WTC11 (cell line): ENCODE data around the gene RPP40. TPM values are rescaled to one million over a fixed set of nuclear protein-coding genes. Genes with fewer than 3 reads are reported as not detected.

Experiments used
- ATAC-seq: fragments of 200-7000 bp; cut with Tn5 transposase; 2 replicates; pipeline ENCODE4 v1.10.0; 2021; ENCODE audit warnings: mild to moderate bottlenecking, moderate library complexity
- CTCF ChIA-PET: fragments of 300-600 bp; sonication (Branson Sonifier 250); formaldehyde crosslinking; loops from one replicate; lab custom pipeline; 2021; ENCODE audit warnings: antibody characterized with exemption; lab: Charles Lee
- POLR2A ChIA-PET: fragments of 350-600 bp; sonication (Branson Sonifier 250); formaldehyde crosslinking; loops from one replicate; lab custom pipeline; 2021; ENCODE audit warnings: antibody characterized with exemption; lab: Charles Lee
- DNase-seq: peaks from one replicate; pipeline ENCODE4 v3.0.0; 2021; ENCODE audit warnings: low spot score
- H3K27ac Mint-ChIP-seq: 2 replicates; pipeline ENCODE4 v1.8.0; 2021; ENCODE audit warnings: mixed read lengths
- H3K27me3 Mint-ChIP-seq: 2 replicates; pipeline ENCODE4 v1.8.0; 2021; ENCODE audit warnings: low read depth, mild to moderate bottlenecking, moderate library complexity, mixed read lengths
- H3K36me3 Mint-ChIP-seq: 2 replicates; pipeline ENCODE4 v1.8.0; 2021; ENCODE audit warnings: mixed read lengths
- H3K4me1 Mint-ChIP-seq: 2 replicates; pipeline ENCODE4 v1.8.0; 2022; ENCODE audit warnings: mixed read lengths
- H3K4me3 Mint-ChIP-seq: 2 replicates; pipeline ENCODE4 v1.8.0; 2021; ENCODE audit warnings: mild to moderate bottlenecking, moderate library complexity, mixed read lengths
- H3K9me3 Mint-ChIP-seq: 2 replicates; pipeline ENCODE4 v1.8.0; 2021; ENCODE audit warnings: mixed read lengths
- ATF2 ChIP-seq: sonication (generic); formaldehyde crosslinking; IDR thresholded peaks from 2 replicates; pipeline ENCODE4 v1.8.1; 2022; ENCODE audit warnings: low read depth, missing genetic modification reagents, borderline replicate concordance
- ELF4 ChIP-seq: sonication (generic); formaldehyde crosslinking; IDR thresholded peaks from 2 replicates; pipeline ENCODE4 v1.8.1; 2022; ENCODE audit warnings: low read depth, mild to moderate bottlenecking, moderate library complexity, missing genetic modification reagents
- ETV6 ChIP-seq: sonication (generic); formaldehyde crosslinking; IDR thresholded peaks from 2 replicates; pipeline ENCODE4 v1.8.1; 2022; ENCODE audit warnings: mild to moderate bottlenecking, missing genetic modification reagents
- FOXP1 ChIP-seq: sonication (generic); formaldehyde crosslinking; IDR thresholded peaks from 2 replicates; pipeline ENCODE4 v1.8.0; 2022; ENCODE audit warnings: missing genetic modification reagents, mild to moderate bottlenecking, moderate library complexity, borderline replicate concordance
- JUN ChIP-seq: sonication (generic); formaldehyde crosslinking; IDR thresholded peaks from 2 replicates; pipeline ENCODE4 v1.8.0; 2023; ENCODE audit warnings: mild to moderate bottlenecking, missing genetic modification reagents
- MLX ChIP-seq: sonication (generic); formaldehyde crosslinking; IDR thresholded peaks from 2 replicates; pipeline ENCODE4 v1.8.1; 2023; ENCODE audit warnings: mild to moderate bottlenecking, missing genetic modification reagents, moderate library complexity
- OVOL2 ChIP-seq: fragments of 250-450 bp; sonication (Bioruptor Pico); IDR thresholded peaks from 2 replicates; pipeline ENCODE4 v1.9.0; 2021; ENCODE audit warnings: mild to moderate bottlenecking, borderline replicate concordance
- PREB ChIP-seq: sonication (generic); formaldehyde crosslinking; IDR thresholded peaks from 2 replicates; pipeline ENCODE4 v1.8.1; 2022; ENCODE audit warnings: mild to moderate bottlenecking, missing genetic modification reagents, moderate library complexity, borderline replicate concordance
- RORB ChIP-seq: fragments of 250-450 bp; sonication (Bioruptor Pico); IDR thresholded peaks from 2 replicates; pipeline ENCODE4 v1.9.0; 2021; ENCODE audit warnings: mild to moderate bottlenecking
- SMAD4 ChIP-seq: sonication (generic); formaldehyde crosslinking; IDR thresholded peaks from 2 replicates; pipeline ENCODE4 v1.8.0; 2022; ENCODE audit warnings: mild to moderate bottlenecking, missing genetic modification reagents
- SOX15 ChIP-seq: fragments of 250-450 bp; sonication (Bioruptor Pico); IDR thresholded peaks from 2 replicates; pipeline ENCODE4 v1.9.0; 2021; ENCODE audit warnings: mild to moderate bottlenecking
- TP53 ChIP-seq: sonication (generic); formaldehyde crosslinking; IDR thresholded peaks from 2 replicates; pipeline ENCODE4 v1.8.1; 2023; ENCODE audit warnings: mild to moderate bottlenecking, missing genetic modification reagents
- USF1 ChIP-seq: sonication (generic); formaldehyde crosslinking; IDR thresholded peaks from 2 replicates; pipeline ENCODE4 v1.8.0; 2022; ENCODE audit warnings: mild to moderate bottlenecking, missing genetic modification reagents
- ZBTB43 ChIP-seq: sonication (generic); formaldehyde crosslinking; IDR thresholded peaks from 2 replicates; pipeline ENCODE4 v1.8.1; 2023; ENCODE audit warnings: mild to moderate bottlenecking, missing genetic modification reagents
- ZNF425 ChIP-seq: fragments of 250-450 bp; sonication (Bioruptor Pico); conservative IDR thresholded peaks from 2 replicates; pipeline ENCODE4 v1.9.0; 2021; ENCODE audit warnings: mild to moderate bottlenecking
- total RNA-seq: library from RNA; stranded (reverse); gene quantifications from 3 replicates; pipeline ENCODE4 v1.2.3, GENCODE V29; 2021
- TF ChIP-seq, protein P1 (sequence below): fragments of 250-450 bp; sonication (Bioruptor Pico); IDR thresholded peaks from 2 replicates; pipeline ENCODE4 v1.9.0; 2021; ENCODE audit warnings: mild to moderate bottlenecking

Gene RPP40
- total RNA-seq, 1 experiment from 2014 or later: 12.2 TPM

DNA sequence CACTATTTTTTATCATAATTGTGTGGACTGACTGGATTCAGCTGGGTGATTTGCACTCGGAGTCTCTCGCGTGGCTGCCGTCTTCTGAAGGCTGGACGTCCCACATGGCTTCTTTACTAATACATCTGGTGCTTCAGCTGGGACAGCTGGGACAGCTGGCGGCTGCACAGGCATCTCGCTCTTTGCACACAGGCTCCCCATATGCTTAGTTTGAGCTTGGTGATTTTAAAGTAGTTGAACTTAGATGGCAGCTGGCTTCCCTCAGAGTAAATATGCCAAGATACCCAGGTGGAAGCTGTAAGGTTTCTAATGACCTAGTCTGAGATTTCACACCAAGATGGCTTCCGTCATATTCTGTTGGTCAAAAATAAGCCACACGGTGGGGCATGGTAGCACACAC is 42.6 kb upstream of the RPP40 start:
- DNase-seq (no peak), ATAC-seq (no peak)
- H3K27ac Mint-ChIP-seq: no peak overlapping the region
- no peaks in the 10 kb centered on the region for H3K4me1 Mint-ChIP-seq
- H3K27me3 Mint-ChIP-seq: peaks cover 4% of the 10 kb centered on the region
- no peak for TF ChIP-seq OVOL2 (CRISPR knock-in tag)
- no peak for TF ChIP-seq JUN (CRISPR knock-in tag)
- TF ChIP-seq ETV6: no peak
- TF ChIP-seq SOX15 (CRISPR knock-in tag): no peak
- TF ChIP-seq ZNF425 (CRISPR knock-in tag): no peak
- TF ChIP-seq, protein P1, sequence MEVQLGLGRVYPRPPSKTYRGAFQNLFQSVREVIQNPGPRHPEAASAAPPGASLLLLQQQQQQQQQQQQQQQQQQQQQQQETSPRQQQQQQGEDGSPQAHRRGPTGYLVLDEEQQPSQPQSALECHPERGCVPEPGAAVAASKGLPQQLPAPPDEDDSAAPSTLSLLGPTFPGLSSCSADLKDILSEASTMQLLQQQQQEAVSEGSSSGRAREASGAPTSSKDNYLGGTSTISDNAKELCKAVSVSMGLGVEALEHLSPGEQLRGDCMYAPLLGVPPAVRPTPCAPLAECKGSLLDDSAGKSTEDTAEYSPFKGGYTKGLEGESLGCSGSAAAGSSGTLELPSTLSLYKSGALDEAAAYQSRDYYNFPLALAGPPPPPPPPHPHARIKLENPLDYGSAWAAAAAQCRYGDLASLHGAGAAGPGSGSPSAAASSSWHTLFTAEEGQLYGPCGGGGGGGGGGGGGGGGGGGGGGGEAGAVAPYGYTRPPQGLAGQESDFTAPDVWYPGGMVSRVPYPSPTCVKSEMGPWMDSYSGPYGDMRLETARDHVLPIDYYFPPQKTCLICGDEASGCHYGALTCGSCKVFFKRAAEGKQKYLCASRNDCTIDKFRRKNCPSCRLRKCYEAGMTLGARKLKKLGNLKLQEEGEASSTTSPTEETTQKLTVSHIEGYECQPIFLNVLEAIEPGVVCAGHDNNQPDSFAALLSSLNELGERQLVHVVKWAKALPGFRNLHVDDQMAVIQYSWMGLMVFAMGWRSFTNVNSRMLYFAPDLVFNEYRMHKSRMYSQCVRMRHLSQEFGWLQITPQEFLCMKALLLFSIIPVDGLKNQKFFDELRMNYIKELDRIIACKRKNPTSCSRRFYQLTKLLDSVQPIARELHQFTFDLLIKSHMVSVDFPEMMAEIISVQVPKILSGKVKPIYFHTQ (CRISPR knock-in tag): no peak
- no peak for TF ChIP-seq PREB (CRISPR knock-in tag)
- TF ChIP-seq USF1 (CRISPR knock-in tag): no peak
- TF ChIP-seq FOXP1 (CRISPR knock-in tag): no peak
- no peak overlapping the region for H3K4me3 Mint-ChIP-seq
- CTCF ChIA-PET: interaction anchor here (0.8 to 2.7 kb wide), 3 partner anchors 10 to 129 kb away, joined by 3 to 9 read pairs (median 4); no protein-coding TSS in a partner anchor
- H3K36me3 Mint-ChIP-seq: peaks cover 17% of the 10 kb centered on the region
- POLR2A ChIA-PET: no interaction called here
- H3K9me3 Mint-ChIP-seq: peaks cover 29% of the 10 kb centered on the region

DNA sequence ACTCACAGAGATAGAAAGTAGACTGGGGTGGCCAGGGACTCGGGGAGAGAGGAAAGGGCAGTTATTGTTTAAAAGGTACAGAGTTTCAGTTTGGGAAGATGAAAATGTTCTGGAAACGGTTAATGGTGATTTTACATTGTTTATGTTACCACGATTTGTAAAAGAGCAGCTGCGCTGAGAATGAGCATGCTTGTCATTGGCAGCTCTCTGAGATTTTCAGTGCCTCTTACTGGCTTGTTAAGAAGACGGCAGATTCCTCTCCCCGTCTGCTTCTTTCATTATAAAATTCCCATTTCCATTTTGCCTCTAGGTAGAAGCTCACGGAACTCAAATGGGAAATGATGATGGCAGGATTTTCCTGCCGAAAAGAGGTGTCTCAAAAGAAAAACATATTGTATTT is 41.6 kb upstream of the RPP40 start:
- Mint-ChIP-seq H3K4me3 (no peak overlapping the region), H3K27ac (no peak overlapping the region), H3K27me3 (no peaks in the 10 kb centered on the region), H3K4me1 (no peaks in the 10 kb centered on the region), H3K9me3 (peaks cover 19% of the 10 kb centered on the region), H3K36me3 (peaks cover 7% of the 10 kb centered on the region; the same call in 1 of the 2 replicates)
- CTCF ChIA-PET: interaction anchor here (1.6 to 2.7 kb wide), 2 partner anchors 9 to 15 kb away, joined by 4 to 9 read pairs; no protein-coding TSS in a partner anchor
- POLR2A ChIA-PET: no interaction called here
- no peak for ATAC-seq
- no peak for DNase-seq
- TF ChIP-seq RORB (CRISPR knock-in tag): no peak
- TF ChIP-seq, all 79 proteins: peak for 0

DNA sequence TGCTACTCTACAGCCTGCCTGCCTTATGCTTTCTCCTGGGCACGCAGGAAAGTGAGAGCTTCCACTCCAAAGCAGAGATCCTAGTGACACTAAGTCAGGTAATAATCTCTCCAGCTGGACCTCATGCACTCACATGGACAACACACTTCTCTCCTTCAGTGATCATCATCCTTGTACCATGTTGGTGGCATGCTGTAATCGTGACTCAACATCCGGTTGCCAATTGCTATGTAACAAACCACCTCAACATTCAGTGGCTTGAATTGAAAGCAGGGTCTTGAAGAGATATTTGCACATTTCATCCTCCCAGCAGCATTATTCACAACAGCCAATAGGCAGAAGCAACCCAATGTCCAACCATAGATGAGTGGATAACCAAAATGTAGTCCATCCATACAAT is 41.0 kb upstream of the RPP40 start:
- no peak for DNase-seq
- ChIA-PET POLR2A (no interaction called here), CTCF (interaction anchor here (0.7 kb wide), 1 partner anchor 9 kb away, joined by 3 read pairs; no protein-coding TSS in a partner anchor)
- no peaks in the 10 kb centered on the region for H3K27me3 Mint-ChIP-seq
- H3K9me3 Mint-ChIP-seq: peaks cover 16% of the 10 kb centered on the region
- no peak overlapping the region for H3K27ac Mint-ChIP-seq
- no peak for ATAC-seq
- H3K4me1 Mint-ChIP-seq: no peaks in the 10 kb centered on the region
- H3K4me3 Mint-ChIP-seq: no peak overlapping the region
- TF ChIP-seq TP53 (CRISPR knock-in tag): no peak
- TF ChIP-seq ELF4 (CRISPR knock-in tag): no peak
- TF ChIP-seq USF1 (CRISPR knock-in tag): no peak
- no peak for TF ChIP-seq ZBTB43
- TF ChIP-seq SMAD4 (CRISPR knock-in tag): no peak
- TF ChIP-seq ATF2: no peak
- TF ChIP-seq MLX (CRISPR knock-in tag): no peak
- TF ChIP-seq, all 79 proteins: peak for 0
- H3K36me3 Mint-ChIP-seq: peaks cover 3% of the 10 kb centered on the region; the same call in 1 of the 2 replicates
